GM19463 (cell line): ENCODE results near the gene DUSP22.
"Not testable (repeated sequence)": the region's sequence is repeated elsewhere in the genome, so short reads cannot be mapped to it uniquely, and the experiment has no call there.

Experiments used
- ATAC-seq: cut with Tn5 transposase; IDR thresholded peaks from one replicate; pipeline ENCODE4 v1.9.1; 2021; ENCODE audit warnings: mild to moderate bottlenecking, moderate library complexity; ENCODE audit not compliant: unreplicated experiment

Gene DUSP22

GRCh38 chr6:291697-292505 is at the start of gene DUSP22:
TSS of gene DUSP22 (plus strand) at chr6:292487. CDS start at chr6:292540, 53 bp downstream.
- ATAC-seq, result peak; percentile 41

GRCh38 chr6:246352-246751 is 45.9 kb upstream of the DUSP22 start:
- ATAC-seq, result no peak

GRCh38 chr6:247351-247750 is 44.9 kb upstream of the DUSP22 start:
- no peak for ATAC-seq

GRCh38 chr6:248046-248445 is 44.2 kb upstream of the DUSP22 start:
- ATAC-seq, result not testable (repeated sequence)

- no peak for ATAC-seq
These were observed 41.6 kb upstream of the DUSP22 start for GRCh38 chr6:250676-251075.

GRCh38 chr6:251920-252319 is 40.4 kb upstream of the DUSP22 start:
- peak; percentile 47 for ATAC-seq

- no peak for ATAC-seq
These were observed 39.3 kb upstream of the DUSP22 start for GRCh38 chr6:252775-253535.

- ATAC-seq, result no peak
These were observed 38.3 kb upstream of the DUSP22 start for GRCh38 chr6:254016-254415.

GRCh38 chr6:255041-255750 is 37.1 kb upstream of the DUSP22 start:
- ATAC-seq, result no peak

GRCh38 chr6:255751-256083 is 36.6 kb upstream of the DUSP22 start:
- no peak for ATAC-seq

- ATAC-seq, result no peak
These were observed 36.1 kb upstream of the DUSP22 start for GRCh38 chr6:256169-256568.

GRCh38 chr6:257031-257725 is 35.1 kb upstream of the DUSP22 start:
- no peak for ATAC-seq

- peak; percentile 56 for ATAC-seq
These were observed 34.5 kb upstream of the DUSP22 start for GRCh38 chr6:257774-258173.

- ATAC-seq, result no peak
These were observed 33.0 kb upstream of the DUSP22 start for GRCh38 chr6:259316-259715.

GRCh38 chr6:259901-260508 is 32.3 kb upstream of the DUSP22 start:
- peak; percentile 70 for ATAC-seq

- ATAC-seq, result no peak
These were observed 27.7 kb upstream of the DUSP22 start for GRCh38 chr6:264626-265025.

GRCh38 chr6:268394-268935 is 23.8 kb upstream of the DUSP22 start:
- no peak for ATAC-seq

GRCh38 chr6:273551-274058 is 18.7 kb upstream of the DUSP22 start:
- ATAC-seq, result no peak

GRCh38 chr6:277746-278145 is 14.5 kb upstream of the DUSP22 start:
- ATAC-seq, result no peak

GRCh38 chr6:278494-278893 is 13.8 kb upstream of the DUSP22 start:
- no peak for ATAC-seq
